GM21786 (cell line): ENCODE results near the gene PIGL.
"Not testable (repeated sequence)": the region's sequence is repeated elsewhere in the genome, so short reads cannot be mapped to it uniquely, and the experiment has no call there.

Source experiments
- ATAC-seq: cut with Tn5 transposase; IDR thresholded peaks from one replicate; pipeline ENCODE4 v1.9.1; 2021; ENCODE audit not compliant: unreplicated experiment

PIGL gene

GRCh38 chr17:16217002-16217635 lies at the start of gene PIGL:
TSS of gene PIGL (plus strand) at chr17:16217210. CDS start at chr17:16217227, 17 bp downstream.
- peak; percentile 47 for ATAC-seq

GRCh38 chr17:16171613-16172012 lies 45.4 kb upstream of the PIGL start:
- no peak for ATAC-seq

- ATAC-seq, result no peak
These were observed 38.2 kb upstream of the PIGL start for GRCh38 chr17:16178836-16179235.

- ATAC-seq, result no peak
These were observed 35.4 kb upstream of the PIGL start for GRCh38 chr17:16181581-16181980.

GRCh38 chr17:16187642-16188041 lies 29.4 kb upstream of the PIGL start:
- ATAC-seq, result no peak

- ATAC-seq, result no peak
These were observed 27.1 kb upstream of the PIGL start for GRCh38 chr17:16189791-16190348.

GRCh38 chr17:16190703-16191360 lies 26.2 kb upstream of the PIGL start:
- no peak for ATAC-seq

- no peak for ATAC-seq
These were observed 25.4 kb upstream of the PIGL start for GRCh38 chr17:16191604-16192003.

GRCh38 chr17:16194307-16194835 lies 22.6 kb upstream of the PIGL start:
- not testable (repeated sequence) for ATAC-seq

GRCh38 chr17:16197276-16197675 lies 19.7 kb upstream of the PIGL start:
- no peak for ATAC-seq

- no peak for ATAC-seq
These were observed 17.9 kb upstream of the PIGL start for GRCh38 chr17:16199093-16199492.

- ATAC-seq, result not testable (repeated sequence)
These were observed 15.3 kb upstream of the PIGL start for GRCh38 chr17:16201693-16202131.

- not testable (repeated sequence) for ATAC-seq
These were observed 14.2 kb upstream of the PIGL start for GRCh38 chr17:16202554-16203500.

GRCh38 chr17:16204763-16205162 lies 12.2 kb upstream of the PIGL start:
- ATAC-seq, result not testable (repeated sequence)

GRCh38 chr17:16211590-16211989 lies 5.4 kb upstream of the PIGL start:
- ATAC-seq, result no peak

GRCh38 chr17:16212793-16213192 lies 4.2 kb upstream of the PIGL start:
- no peak for ATAC-seq

GRCh38 chr17:16214190-16215001 lies 2.6 kb upstream of the PIGL start:
- no peak for ATAC-seq

GRCh38 chr17:16215002-16215272 lies 2.1 kb upstream of the PIGL start:
- peak; percentile 28 for ATAC-seq

- ATAC-seq, result peak; percentile 48
These were observed 1.6 kb upstream of the PIGL start, which contains the start of gene NCOR1 for GRCh38 chr17:16215273-16215964. TSS of gene NCOR1 (minus strand) at chr17:16215534. CDS start at chr17:16194569, 20,965 bp downstream.

GRCh38 chr17:16215965-16216316 lies 1.1 kb upstream of the PIGL start:
- no peak for ATAC-seq
